HG02798 (cell line): ENCODE measurements around the gene EDC3.
"Not testable (repeated sequence)": the region's sequence is repeated elsewhere in the genome, so short reads cannot be mapped to it uniquely, and the experiment has no call there.

Source experiments
- ATAC-seq: cut with Tn5 transposase; IDR thresholded peaks from one replicate; pipeline ENCODE4 v1.9.1; 2021; ENCODE audit warnings: mild to moderate bottlenecking; ENCODE audit not compliant: unreplicated experiment, poor library complexity

The EDC3 gene

DNA sequence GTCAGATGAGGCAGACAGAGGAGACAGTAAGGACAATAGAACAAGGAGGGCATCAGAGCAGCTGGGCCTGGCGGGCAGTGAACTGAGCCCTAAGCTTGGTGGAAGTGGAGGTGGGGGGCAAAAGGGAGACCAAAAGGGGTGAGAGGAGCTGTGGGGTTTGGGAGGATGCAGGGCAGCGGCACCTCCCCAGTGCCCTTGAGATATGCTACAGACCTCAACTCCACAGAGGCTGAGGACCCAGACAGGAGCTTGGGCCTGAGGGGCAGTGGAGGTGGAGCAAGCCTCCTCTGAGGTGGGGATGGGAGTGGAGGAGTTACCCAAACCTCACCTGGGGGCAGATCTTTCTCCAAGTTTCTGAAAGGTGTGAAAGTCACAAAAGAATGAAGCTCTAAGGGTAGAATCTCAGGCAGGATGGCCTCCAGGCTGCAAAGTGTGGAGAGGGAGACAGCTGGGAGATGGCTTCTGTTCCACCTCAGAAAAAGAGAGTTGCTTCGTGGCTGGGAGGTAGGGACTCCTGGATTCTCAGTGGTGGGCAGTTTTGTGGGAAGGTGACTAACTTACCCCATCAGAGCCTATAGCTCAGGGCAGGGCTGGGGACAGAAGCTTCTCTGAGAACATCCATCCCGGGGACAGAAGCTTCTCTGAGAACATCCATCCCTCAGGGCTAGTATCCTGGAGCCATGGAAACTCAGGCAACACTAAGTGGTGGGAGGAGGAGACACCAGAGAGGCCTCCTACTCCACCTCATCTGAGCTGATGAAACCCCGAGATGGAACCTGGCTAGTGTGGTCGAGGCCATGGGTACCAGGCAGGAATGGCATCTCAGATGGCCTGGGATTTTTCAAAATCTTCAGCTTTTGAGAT lies 82.5 kb downstream of the EDC3 start:
- no peak for ATAC-seq

DNA sequence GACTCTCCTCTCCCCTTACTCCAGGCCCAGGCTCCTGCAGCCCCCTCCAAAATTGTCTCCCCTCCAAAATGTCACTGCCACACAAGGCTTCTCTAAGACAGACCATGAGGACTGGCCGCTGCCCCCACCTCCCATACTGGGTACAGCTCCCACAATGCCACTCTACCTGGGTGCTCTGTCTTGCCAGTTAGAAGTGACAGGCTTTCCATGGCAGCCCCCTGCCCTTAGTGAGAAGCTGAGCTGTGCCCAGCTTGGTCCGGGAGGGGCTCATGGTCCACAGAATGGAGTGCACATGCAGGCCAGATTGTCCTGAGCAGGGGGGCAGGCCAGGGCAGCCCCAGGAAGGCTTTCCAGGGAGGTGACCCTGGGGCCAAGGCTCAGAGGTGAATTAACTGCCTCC lies 83.1 kb downstream of the EDC3 start:
- no peak for ATAC-seq

DNA sequence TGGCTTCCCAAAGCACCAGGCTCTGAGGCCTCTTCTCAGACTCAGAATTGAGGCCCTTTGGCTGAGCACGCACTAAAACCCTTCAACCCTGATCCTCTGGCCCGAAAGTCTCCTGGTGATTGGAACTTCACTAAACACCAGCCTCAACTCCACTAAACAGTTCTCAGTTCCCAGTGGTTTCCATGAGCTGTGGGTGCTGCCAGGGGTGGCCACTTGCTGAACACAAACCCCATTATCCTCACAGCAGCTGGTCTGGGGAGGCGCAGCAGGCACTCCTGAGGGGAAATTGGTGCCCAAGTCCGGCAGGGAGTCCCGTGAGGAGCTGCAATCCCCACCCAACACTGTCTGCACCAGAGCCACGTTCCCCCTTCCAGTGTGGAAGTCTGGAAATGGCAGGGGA lies 84.0 kb downstream of the EDC3 start:
- ATAC-seq, result no peak

DNA sequence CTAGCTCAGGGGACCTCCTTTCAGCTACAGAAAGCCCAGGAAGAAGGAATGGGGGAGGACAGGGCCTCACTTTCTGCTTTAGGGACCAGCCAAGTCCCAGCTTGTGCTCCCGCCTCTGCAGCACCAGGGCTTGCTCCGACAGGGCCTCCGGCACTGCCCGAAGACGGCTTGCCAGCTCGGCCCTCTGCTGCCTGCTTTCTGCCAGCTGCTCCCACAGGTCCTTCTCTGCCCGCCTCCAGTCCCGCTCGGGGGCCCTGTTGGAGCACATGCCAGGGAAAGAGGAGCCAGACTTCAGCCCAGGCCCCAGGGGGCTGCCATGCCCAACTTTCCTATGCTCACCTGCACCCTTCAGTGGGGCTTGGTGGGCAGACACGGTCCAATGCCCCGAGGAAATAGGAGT lies 84.5 kb downstream of the EDC3 start:
- ATAC-seq, result no peak

DNA sequence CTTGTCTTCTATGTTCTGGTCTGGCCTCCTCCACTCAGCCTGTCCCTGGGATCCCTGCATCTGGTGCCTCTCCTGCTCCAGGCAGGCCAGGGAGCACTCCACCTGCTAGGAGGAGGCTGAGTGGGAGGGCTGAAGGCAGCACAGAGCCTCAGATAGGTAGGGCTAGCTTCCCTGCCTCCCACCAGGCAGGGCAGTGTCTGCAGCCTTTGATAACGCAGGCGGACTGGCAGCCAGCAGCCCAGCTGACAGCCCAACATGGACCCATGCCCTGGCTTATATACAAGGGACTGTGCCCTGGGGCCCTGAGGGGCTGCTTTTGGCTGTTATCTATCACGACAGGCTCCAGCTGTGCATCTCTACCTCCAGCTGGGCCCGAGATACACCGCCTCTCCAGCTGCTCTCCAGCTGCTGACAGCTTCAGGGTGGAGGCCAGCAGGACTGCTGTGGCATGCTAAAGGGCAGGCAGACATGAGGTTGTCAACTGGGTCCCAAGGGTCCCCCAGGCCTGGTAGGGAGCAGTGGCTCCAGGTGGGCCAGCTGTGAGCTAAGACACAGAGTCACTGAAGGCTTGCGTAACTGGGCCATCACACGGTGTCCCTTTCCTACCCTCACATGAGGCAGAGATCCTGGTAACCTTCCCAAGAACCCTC lies 85.4 kb downstream of the EDC3 start:
- ATAC-seq, result no peak

DNA sequence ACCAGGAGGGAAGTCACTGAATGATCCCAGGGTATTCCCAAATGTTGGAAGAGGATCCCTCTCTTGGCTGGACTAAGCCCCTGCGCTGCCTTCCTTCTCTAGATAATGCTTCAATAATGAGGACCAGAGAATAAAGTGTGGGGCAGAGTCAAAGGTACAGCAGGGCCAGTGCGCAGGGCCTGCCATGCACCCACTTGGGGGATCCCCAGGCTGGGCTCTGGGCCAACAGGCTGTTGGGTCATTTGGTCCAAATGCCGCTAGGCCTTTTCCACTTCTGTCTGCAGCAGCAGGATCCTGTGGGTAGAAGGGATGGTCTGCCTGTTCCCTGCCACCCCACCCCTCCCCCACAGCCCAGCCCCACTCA lies 85.9 kb downstream of the EDC3 start:
- ATAC-seq, result no peak

DNA sequence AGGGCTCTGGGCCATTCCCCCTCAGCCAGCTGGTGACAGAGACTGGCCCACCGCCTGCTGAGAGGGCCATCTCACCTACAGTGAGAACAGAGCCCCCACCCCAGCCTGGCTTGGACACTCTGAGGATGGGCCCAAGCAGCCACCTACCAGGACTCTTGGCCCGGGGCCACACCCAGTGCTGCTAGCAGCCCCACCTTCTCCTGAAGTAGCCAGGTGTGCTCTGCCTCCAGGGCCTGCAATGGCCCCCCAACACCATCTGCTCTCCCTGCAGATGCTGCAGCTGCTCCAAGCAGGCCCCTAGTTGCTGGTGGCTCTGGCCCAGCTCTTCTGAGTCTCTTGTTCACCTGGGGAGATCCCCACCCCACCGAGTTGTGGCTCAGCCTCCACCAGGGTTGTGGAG lies 87.0 kb downstream of the EDC3 start:
- ATAC-seq, result no peak

DNA sequence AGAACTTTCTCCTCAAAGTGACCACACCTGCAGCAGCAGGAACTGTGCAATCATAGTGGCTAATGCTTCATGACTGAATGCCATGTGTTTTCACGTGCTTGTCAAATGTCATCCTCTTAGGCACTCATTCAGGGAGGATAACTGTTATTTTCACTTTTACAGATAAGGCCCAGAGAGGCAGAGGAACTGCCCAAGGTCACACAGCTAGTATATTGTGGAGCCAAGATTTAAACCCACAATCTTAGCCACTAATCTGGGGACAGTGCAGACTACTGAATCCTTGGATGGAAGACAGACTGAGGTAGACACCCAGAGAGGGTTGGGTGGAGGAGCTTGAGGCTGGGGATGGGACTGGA lies 90.1 kb downstream of the EDC3 start:
- ATAC-seq, result no peak

DNA sequence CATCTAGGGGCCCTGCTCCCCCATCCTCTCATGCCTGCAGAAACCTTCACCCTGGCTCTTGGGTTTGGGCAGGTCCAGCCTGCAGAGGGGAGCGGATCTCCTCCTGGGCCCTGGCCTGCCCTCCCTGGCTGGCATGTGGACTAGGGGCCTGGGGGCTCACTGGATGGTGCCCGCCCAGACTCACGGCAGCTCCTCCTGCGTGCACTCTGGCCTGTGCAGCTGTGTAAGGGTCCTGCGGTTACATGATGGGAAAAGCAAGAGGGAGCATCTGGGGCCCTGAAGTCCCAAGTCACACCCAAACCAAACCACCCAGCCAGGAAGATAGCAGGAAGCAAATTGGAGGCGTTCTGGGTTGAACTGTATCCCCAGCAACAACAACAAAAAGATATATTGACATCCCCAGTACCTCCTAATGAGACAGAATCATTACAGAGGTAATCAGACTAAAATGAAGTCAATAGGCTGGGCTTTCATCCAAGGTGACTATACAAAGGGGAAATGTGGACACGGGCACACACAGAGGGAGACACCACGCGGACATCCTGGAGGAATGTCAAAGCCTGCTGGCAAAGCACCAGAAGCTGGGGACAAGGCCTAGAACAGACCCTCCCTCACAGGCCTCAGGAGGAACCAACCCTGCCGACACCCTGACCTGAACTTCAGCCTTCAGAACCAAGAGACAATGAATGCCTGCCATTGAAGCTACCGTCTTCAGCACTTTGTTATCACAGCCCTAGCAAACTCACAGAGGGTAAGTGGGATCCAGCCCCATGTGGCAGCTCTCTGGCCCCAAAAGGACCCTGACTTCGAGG lies 90.6 kb downstream of the EDC3 start:
- ATAC-seq, result no peak

DNA sequence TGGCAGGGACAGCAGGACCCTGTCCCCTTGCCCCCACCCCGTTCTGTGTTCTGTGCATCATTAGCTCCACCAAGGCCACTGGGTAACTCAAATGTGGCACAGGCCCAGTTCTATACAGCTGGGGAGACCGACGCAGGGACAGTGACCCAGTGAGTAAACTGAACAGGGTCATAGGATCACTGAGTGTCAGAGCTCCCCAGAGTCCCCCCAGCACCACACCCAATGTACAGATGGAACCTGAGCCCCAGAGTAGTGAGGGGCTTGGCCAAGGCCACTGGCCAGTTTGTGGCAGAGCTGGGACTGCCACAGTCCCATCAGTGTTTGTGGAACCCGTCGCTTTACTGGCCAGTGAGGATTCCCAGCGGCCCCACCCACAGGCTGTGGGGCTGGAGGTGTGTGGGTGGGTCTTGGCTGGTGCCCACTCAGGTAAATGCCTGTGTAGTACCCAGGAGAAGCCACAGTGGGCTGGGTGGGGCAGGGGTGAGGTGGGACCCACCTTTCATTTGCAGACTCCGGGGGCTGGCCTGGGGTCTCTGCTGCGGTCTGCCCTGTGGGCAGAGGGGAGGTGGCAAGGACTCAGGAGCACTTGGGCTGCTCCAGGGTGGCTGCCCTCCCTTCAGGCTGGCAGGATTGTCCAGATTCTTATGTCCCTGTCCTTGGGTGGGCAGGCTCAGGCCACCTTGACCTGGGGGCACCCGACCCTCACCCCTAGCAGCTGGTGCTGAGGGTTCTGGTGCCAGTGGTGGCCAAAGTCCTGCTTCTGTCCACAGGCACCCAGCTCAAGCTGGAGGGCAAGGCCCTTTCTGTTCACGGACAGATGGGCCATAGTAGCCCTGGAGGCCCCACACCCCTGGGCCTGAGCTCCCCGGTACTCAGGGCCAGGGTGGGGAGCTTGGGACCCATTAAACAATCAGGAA lies 91.8 kb downstream of the EDC3 start:
- ATAC-seq, result no peak

DNA sequence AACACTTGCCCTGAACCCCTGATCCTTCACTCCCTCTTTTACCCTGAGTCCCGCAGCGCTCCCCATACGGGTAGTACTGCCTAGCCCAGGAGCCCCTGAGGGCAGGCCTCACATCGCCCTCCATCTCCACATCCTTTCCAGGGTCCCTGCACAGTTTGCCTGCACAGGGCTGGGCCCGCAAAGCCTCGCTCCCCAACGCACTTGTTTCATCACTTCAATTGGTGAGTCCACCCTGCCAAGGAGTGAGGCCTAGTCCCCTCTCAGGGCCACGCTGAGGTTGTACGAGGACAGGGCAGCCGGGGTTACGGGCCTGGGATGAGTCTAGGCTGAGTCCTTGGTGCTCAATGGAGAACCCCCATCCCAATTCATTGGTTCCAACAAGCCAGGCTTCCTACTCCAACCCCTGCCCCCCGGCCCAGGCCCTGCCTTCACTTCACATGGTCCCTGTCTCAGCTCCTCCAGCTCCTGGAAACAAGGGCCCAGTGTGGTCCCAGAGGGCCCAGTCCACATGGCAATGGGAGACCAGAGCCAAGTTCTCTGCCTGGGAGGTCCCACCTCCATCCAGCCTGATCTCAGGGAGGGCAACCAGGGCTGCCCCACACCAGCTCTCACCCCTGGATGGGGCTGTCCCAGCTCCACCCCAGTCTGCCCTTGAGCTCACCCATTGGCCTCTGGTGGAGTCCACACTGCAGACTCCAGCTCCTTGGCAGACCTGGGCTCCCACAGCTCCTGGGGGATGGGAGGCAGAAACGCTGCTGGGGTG lies 92.6 kb downstream of the EDC3 start:
- no peak for ATAC-seq

DNA sequence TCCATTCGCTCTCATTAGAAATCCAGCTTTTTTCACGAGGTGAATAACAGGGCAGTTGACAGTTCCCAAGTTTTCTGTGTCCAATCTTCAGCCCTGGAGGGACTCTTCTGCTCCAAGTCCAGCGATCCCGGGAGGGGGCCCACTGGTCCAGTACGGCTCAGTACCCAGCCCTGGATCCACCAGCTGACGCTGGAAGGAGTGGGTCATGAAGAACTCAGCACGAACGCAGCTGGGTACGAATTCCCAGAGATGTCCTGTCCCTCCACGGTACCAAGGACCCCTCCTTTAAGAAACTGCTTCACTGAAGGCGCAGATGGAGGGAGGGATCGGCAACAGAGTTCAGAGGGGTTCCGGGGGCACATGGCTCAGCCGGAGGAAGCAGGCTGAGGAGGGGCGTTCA lies 96.7 kb downstream of the EDC3 start:
- no peak for ATAC-seq

DNA sequence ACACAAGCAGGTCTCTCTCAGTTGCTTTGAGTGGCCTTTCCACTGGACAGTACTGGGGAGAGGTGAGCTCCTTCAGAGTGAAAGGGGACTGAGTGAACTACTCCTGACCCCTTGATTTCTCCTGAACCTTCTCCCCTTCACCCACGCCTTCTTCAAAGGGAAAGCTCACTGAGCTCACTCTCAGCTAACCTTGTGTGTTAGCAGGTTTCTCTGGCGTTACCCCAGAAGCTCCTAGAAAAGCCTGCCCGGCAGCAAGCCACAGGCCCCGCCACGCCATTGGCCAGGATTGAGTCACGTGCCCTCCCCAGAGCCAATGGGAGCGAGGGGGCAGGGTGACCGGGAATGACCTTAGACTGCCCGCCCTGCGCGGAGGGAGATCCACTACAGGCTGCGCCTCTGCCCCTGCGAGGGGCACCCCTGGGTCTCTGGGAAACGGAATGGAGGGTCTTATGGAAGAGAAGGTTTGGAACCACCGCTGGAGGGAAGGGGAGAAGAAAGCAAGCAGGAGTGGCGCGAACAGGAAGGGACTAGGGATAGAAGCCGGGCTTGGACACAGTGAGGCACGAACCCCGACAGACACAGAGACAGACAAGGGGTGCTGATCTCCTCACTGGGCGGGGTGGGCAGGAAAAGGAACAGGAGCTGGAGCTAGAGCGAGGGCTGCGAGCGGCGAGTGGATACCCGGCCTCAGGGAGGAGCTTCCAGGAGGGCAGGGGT lies 97.5 kb downstream of the EDC3 start:
- peak; percentile 94 for ATAC-seq

DNA sequence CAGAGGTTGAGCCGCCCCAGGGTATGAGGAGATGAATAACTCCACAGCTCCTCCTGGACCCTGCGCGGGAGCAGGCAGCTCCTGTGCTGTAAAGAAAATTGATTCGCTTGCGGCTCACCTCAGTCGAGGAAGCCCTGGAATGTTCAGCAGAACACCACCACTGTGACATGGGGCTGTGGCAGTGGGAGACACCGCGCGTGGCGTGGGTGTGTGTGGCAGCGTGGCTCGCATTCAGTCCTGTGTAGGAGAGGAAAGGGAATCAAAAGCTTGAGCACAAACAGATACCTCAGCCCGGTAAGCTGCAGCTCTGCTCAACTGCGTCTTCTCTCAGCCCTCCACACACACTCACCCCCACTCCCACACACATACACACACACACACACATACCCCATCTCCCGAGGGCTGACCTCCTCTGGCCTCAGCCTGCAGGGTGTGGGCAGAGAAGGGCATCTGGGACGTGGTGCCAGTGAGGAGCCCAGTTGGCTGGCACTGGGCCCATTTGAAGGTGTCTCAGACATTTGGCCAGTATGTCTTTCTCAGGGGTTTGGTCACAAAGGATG lies 98.6 kb downstream of the EDC3 start:
- not testable (repeated sequence) for ATAC-seq

DNA sequence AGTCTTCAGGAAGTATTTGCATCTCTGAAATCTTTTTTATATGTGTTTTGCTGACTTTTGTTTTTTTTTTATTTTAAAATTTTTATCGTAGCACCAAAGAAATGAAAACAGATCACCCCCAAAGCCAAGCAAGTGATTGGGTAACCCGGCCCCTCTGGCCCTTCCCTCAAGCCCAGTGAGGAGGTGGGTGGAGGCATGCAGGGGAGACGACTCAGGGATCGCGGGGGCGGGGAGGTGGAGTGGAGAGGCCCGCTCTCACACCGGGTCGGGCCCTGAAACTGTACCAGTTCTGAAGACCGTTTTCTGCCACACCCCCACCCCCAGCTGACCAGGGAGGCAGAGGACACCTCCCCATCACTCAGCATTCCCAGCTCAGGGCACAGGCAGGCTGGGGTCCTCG lies 99.1 kb downstream of the EDC3 start:
- ATAC-seq, result not testable (repeated sequence)

DNA sequence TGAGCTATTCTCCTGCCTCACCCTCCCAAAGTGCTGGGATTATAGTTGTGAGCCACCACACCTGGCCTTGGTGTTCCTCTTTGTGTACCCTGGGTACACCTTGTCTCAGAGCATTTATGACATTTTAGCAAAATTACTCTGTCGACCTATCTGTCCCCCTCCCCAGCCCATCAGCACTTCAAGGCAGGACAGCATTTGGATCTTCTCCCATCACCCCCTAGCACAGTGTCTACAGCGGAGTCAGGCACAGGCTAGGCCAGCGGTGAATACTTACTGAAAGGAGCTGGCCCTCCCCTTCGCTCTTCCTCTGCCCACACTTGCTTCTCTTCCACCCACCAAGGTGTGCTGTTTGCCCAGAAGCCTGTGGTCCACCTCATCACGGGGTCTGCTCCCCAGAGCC lies 100.6 kb downstream of the EDC3 start:
- no peak for ATAC-seq

DNA sequence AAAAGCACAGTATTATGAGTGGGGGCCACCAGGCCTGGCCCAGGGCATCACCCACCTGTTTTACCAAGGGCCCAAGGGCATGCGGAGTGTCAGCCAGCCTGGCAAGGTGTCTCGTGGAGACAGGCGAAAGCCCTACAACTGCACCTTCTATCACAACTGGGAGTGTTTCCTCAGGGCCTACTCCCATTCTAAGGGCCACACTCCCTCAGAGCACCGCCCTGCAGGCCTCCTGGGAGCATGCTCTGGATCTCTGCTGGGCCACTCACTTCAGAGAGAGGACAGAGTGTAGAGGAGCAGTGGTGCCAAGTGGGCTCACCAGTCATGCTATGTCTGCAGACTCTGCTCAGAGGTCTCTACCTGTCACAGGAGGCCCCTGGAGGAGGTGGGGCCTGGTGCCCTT lies 101.4 kb downstream of the EDC3 start:
- no peak for ATAC-seq

DNA sequence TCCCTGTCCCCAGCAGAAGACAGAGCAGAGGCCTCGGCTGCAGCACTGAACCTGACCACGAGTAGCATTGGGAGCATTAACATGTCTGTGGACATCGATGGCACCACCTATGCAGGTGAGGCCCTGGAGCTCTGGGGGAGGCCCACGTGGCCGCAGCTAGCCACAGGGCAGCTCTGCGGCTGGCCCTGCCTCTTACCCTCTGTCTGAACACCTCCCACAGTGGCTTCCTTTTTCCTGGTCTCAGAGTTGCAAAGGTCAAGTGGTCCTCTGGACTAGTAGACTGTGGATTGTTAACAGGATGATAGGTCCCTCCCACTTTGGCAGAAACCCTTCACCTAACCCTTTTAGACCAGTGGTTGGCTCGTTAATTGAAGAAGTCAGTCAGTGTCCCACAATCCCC lies 102.7 kb downstream of the EDC3 start:
- ATAC-seq, result no peak

DNA sequence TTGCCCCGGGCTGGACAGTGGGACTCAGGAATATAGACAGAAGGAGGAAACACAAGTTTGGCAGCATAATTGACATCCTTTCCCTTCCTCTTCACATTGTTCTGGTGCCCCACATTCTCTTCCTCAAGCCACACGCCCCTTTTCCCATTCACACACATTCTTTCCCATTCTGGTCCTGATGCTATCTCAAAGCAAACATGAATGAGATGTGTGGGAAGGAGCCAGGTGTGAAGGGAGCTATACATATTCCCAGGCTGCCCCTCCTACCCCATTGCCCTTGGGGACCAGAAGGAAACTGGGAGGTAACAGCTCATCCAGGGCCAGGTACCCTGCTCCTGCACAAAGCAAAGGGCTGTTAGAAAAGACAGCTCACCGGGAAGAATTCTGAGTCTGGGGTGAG lies 103.6 kb downstream of the EDC3 start:
- ATAC-seq, result no peak
